HL-60 (cell line): Measurements from ENCODE around the gene LMO4.

Experiments
- DNase-seq, 2 experiments: peaks; one replicate each; pipeline ENCODE4 v3.0.0-alpha.2; 2010 to 2020; ENCODE audit warnings: low read depth in 1 of 2, low spot score in 1 of 2
- H3K27ac ChIP-seq: fragments of 250-450 bp; sonication (Bioruptor Pico); replicated peaks from 2 replicates; pipeline ENCODE4 v1.5.1; 2020; ENCODE audit warnings: mild to moderate bottlenecking, moderate library complexity
- H3K27me3 ChIP-seq: fragments of 250-450 bp; sonication (Bioruptor Pico); 2 replicates; pipeline ENCODE4 v1.5.1; 2021; ENCODE audit warnings: mild to moderate bottlenecking, moderate library complexity; ENCODE audit not compliant: insufficient read depth, poor library complexity, severe bottlenecking
- H3K4me3 ChIP-seq: replicated peaks from 2 replicates; pipeline ENCODE4 v1.5.1; 2011; ENCODE audit warnings: mild to moderate bottlenecking, control low read depth, low read length; ENCODE audit not compliant: insufficient read depth
- CTCF ChIP-seq: IDR thresholded peaks from one replicate; pipeline ENCODE4 v1.5.1; 2011; ENCODE audit warnings: low read length, control low read depth, inconsistent platforms; ENCODE audit not compliant: insufficient read depth
- GABPA ChIP-seq: IDR thresholded peaks from 2 replicates; pipeline ENCODE4 v1.6.1; 2012; ENCODE audit warnings: low read depth
- POLR2AphosphoS5 ChIP-seq: IDR thresholded peaks from 2 replicates; pipeline ENCODE4 v1.6.1; 2012; ENCODE audit warnings: low read depth
- REST ChIP-seq: IDR thresholded peaks from 2 replicates; pipeline ENCODE4 v1.6.1; 2012; ENCODE audit warnings: low read depth; ENCODE audit not compliant: insufficient replicate concordance
- SPI1 ChIP-seq: IDR thresholded peaks from 2 replicates; pipeline ENCODE4 v1.6.1; 2012; ENCODE audit warnings: low read depth, mild to moderate bottlenecking, borderline replicate concordance

The LMO4 gene

GRCh38 chr1:87338566-87338965 is 9.9 kb downstream of the LMO4 start:
- TF ChIP-seq GABPA: no peak
- no peak for TF ChIP-seq SPI1
- no peak for TF ChIP-seq REST
- no peak for TF ChIP-seq POLR2AphosphoS5
- no peak for TF ChIP-seq CTCF
- no peak overlapping the region for H3K4me3 ChIP-seq
- no peak for DNase-seq
- H3K27ac ChIP-seq: no peak overlapping the region
- H3K27me3 ChIP-seq: no peaks in the 10 kb centered on the region

- no peaks in the 10 kb centered on the region for H3K27me3 ChIP-seq
- DNase-seq: no peak
- H3K27ac ChIP-seq: no peak overlapping the region
- H3K4me3 ChIP-seq: no peak overlapping the region
- no peak for TF ChIP-seq CTCF
- TF ChIP-seq GABPA: no peak
- no peak for TF ChIP-seq POLR2AphosphoS5
- TF ChIP-seq REST: no peak
- TF ChIP-seq SPI1: no peak
Observed at GRCh38 chr1:87344231-87344630, 15.6 kb downstream of the LMO4 start.

GRCh38 chr1:87346130-87346814 is 17.6 kb downstream of the LMO4 start:
- no peak overlapping the region for H3K27ac ChIP-seq
- no peak overlapping the region for H3K4me3 ChIP-seq
- no peak for DNase-seq
- TF ChIP-seq SPI1: peak; percentile 52; the same call in 1 of the 2 replicates
- TF ChIP-seq REST: no peak
- H3K27me3 ChIP-seq: no peaks in the 10 kb centered on the region
